ENCODE results near the gene PLPPR3. TPM values are rescaled to one million over a fixed set of nuclear protein-coding genes. Genes with fewer than 3 reads are reported as not detected.

PLPPR3 gene
- total RNA-seq, 4 donors from 2014 or later, result not detected

- no peak overlapping the region for H3K27ac ChIP-seq
- no peak for DNase-seq
- no peak for TF ChIP-seq POLR2A (IDR thresholded peaks at IDR 0.05)
- TF ChIP-seq, protein P1, sequence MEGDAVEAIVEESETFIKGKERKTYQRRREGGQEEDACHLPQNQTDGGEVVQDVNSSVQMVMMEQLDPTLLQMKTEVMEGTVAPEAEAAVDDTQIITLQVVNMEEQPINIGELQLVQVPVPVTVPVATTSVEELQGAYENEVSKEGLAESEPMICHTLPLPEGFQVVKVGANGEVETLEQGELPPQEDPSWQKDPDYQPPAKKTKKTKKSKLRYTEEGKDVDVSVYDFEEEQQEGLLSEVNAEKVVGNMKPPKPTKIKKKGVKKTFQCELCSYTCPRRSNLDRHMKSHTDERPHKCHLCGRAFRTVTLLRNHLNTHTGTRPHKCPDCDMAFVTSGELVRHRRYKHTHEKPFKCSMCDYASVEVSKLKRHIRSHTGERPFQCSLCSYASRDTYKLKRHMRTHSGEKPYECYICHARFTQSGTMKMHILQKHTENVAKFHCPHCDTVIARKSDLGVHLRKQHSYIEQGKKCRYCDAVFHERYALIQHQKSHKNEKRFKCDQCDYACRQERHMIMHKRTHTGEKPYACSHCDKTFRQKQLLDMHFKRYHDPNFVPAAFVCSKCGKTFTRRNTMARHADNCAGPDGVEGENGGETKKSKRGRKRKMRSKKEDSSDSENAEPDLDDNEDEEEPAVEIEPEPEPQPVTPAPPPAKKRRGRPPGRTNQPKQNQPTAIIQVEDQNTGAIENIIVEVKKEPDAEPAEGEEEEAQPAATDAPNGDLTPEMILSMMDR (IDR thresholded peaks at IDR 0.05), result no peak
- no peaks in the 10 kb centered on the region for H3K9me3 ChIP-seq
- no peak overlapping the region for H3K4me3 ChIP-seq
- 75 to 80% methylated on average over 8 to 11 of the region's 31 CpGs for WGBS, 2 donors
- no peaks in the 10 kb centered on the region for H3K27me3 ChIP-seq
- intact Hi-C loops (cut with DNase I), result no loop called here
- peaks cover 50 to 96% (median 53%) of the 10 kb centered on the region in 3 donors for H3K36me3 ChIP-seq
- peaks cover 45 to 84% (median 46%) of the 10 kb centered on the region in 3 donors for H3K4me1 ChIP-seq
Observed at GRCh38 chr19:803686-804418, 17.9 kb downstream of the PLPPR3 start.

- no peak for DNase-seq
- Histone ChIP-seq H3K36me3 (peaks cover 42 to 89% (median 46%) of the 10 kb centered on the region in 3 donors), H3K9me3 (no peaks in the 10 kb centered on the region), H3K4me1 (peaks cover 50 to 91% (median 52%) of the 10 kb centered on the region in 3 donors), H3K4me3 (peak overlapping the region in 2 of 4 donors; percentile 5 to 55), H3K27me3 (no peaks in the 10 kb centered on the region), H3K27ac (peak overlapping the region in 2 of 4 donors; percentile 95 to 100)
- TF ChIP-seq, protein P1 (IDR thresholded peaks at IDR 0.05), result no peak
- 73 to 80% methylated on average over 2 to 5 of the region's 17 CpGs for WGBS, 2 donors
- intact Hi-C loops (cut with DNase I), result no loop called here
Observed at GRCh38 chr19:803099-803561, 18.6 kb downstream of the PLPPR3 start.

GRCh38 chr19:802498-803098 is 19.2 kb downstream of the PLPPR3 start:
- Histone ChIP-seq H3K4me1 (peaks cover 50 to 92% (median 52%) of the 10 kb centered on the region in 3 donors), H3K9me3 (no peaks in the 10 kb centered on the region), H3K36me3 (peaks cover 40 to 83% (median 41%) of the 10 kb centered on the region in 3 donors), H3K4me3 (peak overlapping the region in 3 of 4 donors; percentile 55 to 99 (median 84)), H3K27ac (peak overlapping the region in 2 of 4 donors; percentile 95 to 100), H3K27me3 (no peaks in the 10 kb centered on the region)
- 31 to 54% methylated on average over 16 to 20 of the region's 28 CpGs for WGBS, 2 donors
- no peak for TF ChIP-seq POLR2A (IDR thresholded peaks at IDR 0.05)
- TF ChIP-seq, protein P1 (IDR thresholded peaks at IDR 0.05), result no peak
- intact Hi-C loops (cut with DNase I), result no loop called here
- DNase-seq, result no peak

- DNase-seq, result no peak
- Histone ChIP-seq H3K9me3 (no peaks in the 10 kb centered on the region), H3K36me3 (peaks cover 35 to 77% (median 37%) of the 10 kb centered on the region in 3 donors), H3K4me1 (peaks cover 50 to 88% (median 52%) of the 10 kb centered on the region in 3 donors), H3K27ac (peak overlapping the region; percentile 95 to 100 (median 100)), H3K27me3 (no peaks in the 10 kb centered on the region), H3K4me3 (peak overlapping the region in 3 of 4 donors; percentile 55 to 99 (median 84))
- TF ChIP-seq POLR2A (IDR thresholded peaks at IDR 0.05), result no peak
- TF ChIP-seq, protein P1 (IDR thresholded peaks at IDR 0.05), result no peak
- intact Hi-C loops (cut with DNase I), result no loop called here
- WGBS, 2 donors, result 0 to 22% methylated on average over 1 to 17 of the region's 23 CpGs
Observed at GRCh38 chr19:801861-802497, 19.8 kb downstream of the PLPPR3 start.

All from esophagus squamous epithelium (tissue), 5 donors.